Superior temporal gyrus (tissue), 1 donor: ENCODE measurements around the gene GPC3.

Experiments
- DNase-seq: peaks from one replicate; pipeline ENCODE4 v3.0.0-alpha.2; 2016; ENCODE audit errors: extremely low spot score

GPC3 gene

GRCh38 chrX:133926809-133927208 is 58.6 kb downstream of the GPC3 start:
- DNase-seq = no peak

- DNase-seq = no peak
These were observed 59.3 kb downstream of the GPC3 start for GRCh38 chrX:133926099-133926498.

GRCh38 chrX:133924548-133924947 is 60.8 kb downstream of the GPC3 start:
- no peak for DNase-seq

GRCh38 chrX:133923548-133923947 is 61.8 kb downstream of the GPC3 start:
- no peak for DNase-seq

- DNase-seq = no peak
These were observed 62.3 kb downstream of the GPC3 start for GRCh38 chrX:133923113-133923512.

- no peak for DNase-seq
These were observed 63.0 kb downstream of the GPC3 start for GRCh38 chrX:133922390-133922771.

GRCh38 chrX:133921764-133922389 is 63.5 kb downstream of the GPC3 start:
- DNase-seq = no peak

- no peak for DNase-seq
These were observed 64.3 kb downstream of the GPC3 start for GRCh38 chrX:133921086-133921485.

- no peak for DNase-seq
These were observed 67.0 kb downstream of the GPC3 start for GRCh38 chrX:133918361-133918771.

GRCh38 chrX:133916984-133917722 is 68.2 kb downstream of the GPC3 start:
- no peak for DNase-seq

- no peak for DNase-seq
These were observed 71.6 kb downstream of the GPC3 start for GRCh38 chrX:133913658-133914388.

- DNase-seq = no peak
These were observed 72.4 kb downstream of the GPC3 start for GRCh38 chrX:133913009-133913408.

GRCh38 chrX:133911825-133912495 is 73.4 kb downstream of the GPC3 start:
- DNase-seq = no peak

GRCh38 chrX:133910539-133910938 is 74.9 kb downstream of the GPC3 start:
- no peak for DNase-seq

- DNase-seq = no peak
These were observed 75.5 kb downstream of the GPC3 start for GRCh38 chrX:133909888-133910287.

GRCh38 chrX:133908223-133908955 is 77.0 kb downstream of the GPC3 start:
- no peak for DNase-seq

GRCh38 chrX:133907606-133908005 is 77.8 kb downstream of the GPC3 start:
- no peak for DNase-seq

- no peak for DNase-seq
These were observed 80.1 kb downstream of the GPC3 start for GRCh38 chrX:133905305-133905704.

GRCh38 chrX:133897593-133898163 is 87.7 kb downstream of the GPC3 start:
- no peak for DNase-seq

- no peak for DNase-seq
These were observed 93.1 kb downstream of the GPC3 start for GRCh38 chrX:133892337-133892736.

- DNase-seq = no peak
These were observed 96.4 kb downstream of the GPC3 start for GRCh38 chrX:133888984-133889383.
